Measurements from ENCODE around the gene OPRPN.

The OPRPN gene

GRCh38 chr4:70371987-70372386, 25.8 kb upstream of the OPRPN start:
- DNase-seq (ENCODE audit: extremely low read depth, low read depth), result no peak
- no peak for TF ChIP-seq CTCF (IDR thresholded peaks at IDR 0.05; ENCODE audit: low read depth, low read length)

DNA sequence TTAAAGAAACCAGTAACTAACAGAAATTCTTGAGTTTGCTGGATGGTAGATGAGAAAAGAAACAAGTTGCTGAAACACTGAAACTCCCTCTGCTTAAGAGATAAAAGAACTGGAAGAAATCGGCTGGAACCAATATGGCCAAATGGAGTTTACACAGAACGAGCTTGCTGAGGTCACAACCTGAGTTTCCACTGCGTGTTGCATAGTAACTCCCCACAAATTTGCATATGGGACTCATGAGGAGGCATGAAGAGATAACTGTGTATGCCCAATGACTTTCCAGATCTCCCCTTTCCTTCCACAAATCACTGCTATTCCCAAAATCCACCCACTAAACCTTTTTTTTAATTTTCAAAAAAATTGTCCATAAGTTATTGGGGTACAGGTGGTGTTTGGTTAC, 25.0 kb upstream of the OPRPN start:
- TF ChIP-seq CTCF (IDR thresholded peaks at IDR 0.05; ENCODE audit: low read depth, low read length), result no peak
- DNase-seq (ENCODE audit: extremely low read depth, low read depth), result no peak

GRCh38 chr4:70380578-70380977, 17.2 kb upstream of the OPRPN start:
- TF ChIP-seq CTCF (IDR thresholded peaks at IDR 0.05; ENCODE audit: low read depth, low read length), result no peak
- no peak for DNase-seq (ENCODE audit: extremely low read depth, low read depth)

DNA sequence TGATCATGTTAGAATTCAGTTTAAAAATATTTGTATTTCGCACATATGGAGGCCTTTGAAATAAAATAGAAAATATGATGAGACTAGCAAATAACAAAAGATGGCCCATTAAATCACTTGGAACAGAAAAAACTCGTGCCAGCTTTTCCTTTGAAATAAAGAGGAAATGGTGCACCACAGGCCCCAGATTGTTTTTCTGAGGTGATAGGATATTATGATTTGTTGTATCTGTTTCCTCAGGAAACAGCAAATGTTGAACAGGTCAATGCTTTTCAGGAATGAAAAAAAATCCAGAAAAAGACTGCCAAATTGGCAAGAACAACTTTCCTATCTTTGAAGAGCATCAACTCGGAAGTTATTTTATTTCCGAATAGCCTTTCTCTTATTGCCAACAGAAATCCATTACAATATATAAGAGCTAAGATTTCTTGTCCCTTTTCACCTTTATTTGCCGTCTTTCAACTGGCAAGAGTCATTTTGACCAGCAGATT, 15.0 kb upstream of the OPRPN start, which contains the start of gene SMR3B:
TSS of gene SMR3B (plus strand) at position 441 of the 491 bp plus-strand sequence. CDS start 1,380 bp downstream, outside the sequence.
- DNase-seq (ENCODE audit: extremely low read depth, low read depth), result no peak
- TF ChIP-seq CTCF (IDR thresholded peaks at IDR 0.05; ENCODE audit: low read depth, low read length), result no peak

DNA sequence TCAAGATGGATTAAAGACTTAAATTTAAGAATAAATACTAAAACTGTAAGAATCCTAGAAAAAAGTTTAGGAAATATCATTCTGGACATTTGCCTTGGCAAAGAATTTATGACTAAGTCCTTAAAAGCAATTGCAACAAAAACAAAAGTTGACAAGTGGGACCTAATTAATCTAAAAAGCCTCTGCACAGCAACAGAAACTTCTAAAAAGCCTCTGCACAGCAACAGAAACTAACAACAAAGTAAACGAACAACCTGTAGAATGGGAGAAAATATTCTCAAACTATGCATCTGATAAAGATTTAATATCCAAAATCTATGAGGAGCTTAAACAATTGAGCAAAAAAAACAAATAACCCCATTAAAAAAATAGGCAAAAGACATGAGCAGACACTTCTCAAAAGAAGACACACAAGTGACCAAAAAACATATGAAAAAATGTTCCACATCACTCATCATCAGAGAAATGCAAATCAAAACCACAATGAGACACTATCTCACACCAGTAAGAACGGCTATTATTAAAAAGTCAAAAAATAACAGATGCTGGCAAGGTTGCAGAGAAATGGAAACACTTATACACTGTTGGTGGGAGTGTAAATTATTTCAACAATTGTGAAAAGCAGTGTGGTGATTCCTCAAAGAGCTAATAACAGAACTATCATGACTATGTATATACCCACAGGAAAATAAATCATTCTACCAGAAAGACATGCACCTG, 5.5 kb upstream of the OPRPN start:
- no peak for TF ChIP-seq CTCF (IDR thresholded peaks at IDR 0.05; ENCODE audit: low read depth, low read length)
- no peak for DNase-seq (ENCODE audit: extremely low read depth, low read depth)

DNA sequence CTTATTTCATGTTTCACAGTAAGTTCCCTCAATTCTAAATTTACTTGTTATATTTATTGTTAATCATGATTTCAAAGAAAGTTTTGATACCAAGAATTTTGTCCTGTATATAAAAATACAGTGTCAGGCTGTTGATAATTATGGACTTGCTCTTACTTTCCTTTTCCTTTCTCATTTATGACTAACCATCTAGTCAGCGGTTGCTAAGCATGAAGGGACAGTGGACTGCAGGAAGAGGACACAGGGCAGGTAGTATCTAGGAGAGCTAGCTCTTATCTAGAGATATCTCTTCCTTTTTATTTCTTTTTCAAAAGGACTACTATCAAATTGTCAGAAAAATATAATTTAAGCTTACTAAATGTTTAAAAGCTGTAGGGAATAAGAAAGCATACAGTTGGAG, 1.6 kb downstream of the OPRPN start:
- no peak for TF ChIP-seq CTCF (IDR thresholded peaks at IDR 0.05; ENCODE audit: low read depth, low read length)
- no peak for DNase-seq (ENCODE audit: extremely low read depth, low read depth)

DNA sequence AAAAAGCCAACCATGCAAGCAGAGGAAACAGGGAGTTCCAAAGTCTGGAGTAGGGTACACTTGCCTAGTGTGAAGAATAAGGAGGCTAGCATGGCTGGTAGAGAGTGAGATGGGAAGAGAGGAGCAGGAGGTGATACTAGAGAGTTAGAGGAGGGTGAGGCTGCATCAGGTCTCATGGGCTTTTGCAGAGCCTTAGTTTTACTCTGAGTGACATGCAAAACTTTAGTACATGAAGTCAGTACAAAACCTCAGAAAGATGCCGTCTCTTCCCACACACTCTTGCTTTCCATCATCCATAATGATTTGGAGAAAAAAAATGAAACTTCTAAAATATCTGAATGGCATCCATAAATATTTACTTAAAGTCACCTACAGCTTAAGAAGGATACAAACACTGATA, 5.0 kb downstream of the OPRPN start:
- DNase-seq (ENCODE audit: extremely low read depth, low read depth), result no peak
- TF ChIP-seq CTCF (IDR thresholded peaks at IDR 0.05; ENCODE audit: low read depth, low read length), result no peak
